Uterus (tissue), 2 donors: Measurements from ENCODE around the gene RNF41.

Experiments
- CTCF ChIP-seq, 4 experiments: fragments of 200-600 bp in 2 of 4; fragments of 450-650 bp in 2 of 4; sonication (generic) in 2 of 4; IDR thresholded peaks; one replicate each; pipeline ENCODE4 v1.5.1; 2016 to 2019; ENCODE audit warnings: antibody characterized with exemption in 4 of 4, mild to moderate bottlenecking in 2 of 4, moderate library complexity in 1 of 4
- POLR2A ChIP-seq, 2 donors: fragments of 450-650 bp; IDR thresholded peaks; one replicate each; pipeline ENCODE4 v1.6.1; 2016; ENCODE audit warnings: antibody characterized with exemption in 2 of 2, mild to moderate bottlenecking in 1 of 2, moderate library complexity in 1 of 2

- TF ChIP-seq POLR2A (IDR thresholded peaks at IDR 0.05) (no peak), CTCF (IDR thresholded peaks at IDR 0.05) (no peak)
These were observed 15.3 kb upstream of the RNF41 start for GRCh38 chr12:56236985-56237384.
